ENCODE results near the gene KSR2. TPM values are rescaled to one million over a fixed set of nuclear protein-coding genes. Genes with fewer than 3 reads are reported as not detected.
"Not testable (repeated sequence)": the region's sequence is repeated elsewhere in the genome, so short reads cannot be mapped to it uniquely, and the experiment has no call there.

The KSR2 gene
- 0.78 TPM for total RNA-seq

GRCh38 chr12:117968826-117969659 is at the start of gene KSR2:
Gene KSR2 (minus strand): TSS chr12:117968990. CDS start chr12:117968255, 735 bp downstream.
- peak; percentile 57 for DNase-seq

DNA sequence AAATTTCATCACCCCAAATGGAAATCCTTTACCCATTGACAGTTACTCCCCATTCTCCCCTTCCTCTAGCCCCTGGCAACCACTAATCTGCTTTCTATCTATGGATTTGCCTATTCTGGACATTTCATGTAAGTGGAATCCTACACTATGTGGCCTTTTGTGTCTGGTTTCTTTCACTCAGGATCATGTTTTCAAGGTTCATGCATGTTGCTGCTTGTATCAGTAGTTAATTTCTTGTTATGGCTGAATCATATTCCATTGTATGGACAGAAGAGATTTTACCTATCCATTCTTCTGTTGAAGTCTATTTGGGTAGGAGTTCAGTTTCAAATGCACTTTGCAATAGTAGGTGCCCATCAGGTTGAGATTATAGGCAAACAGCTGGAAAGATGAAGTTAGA is 49.1 kb upstream of the KSR2 start:
- no peak for DNase-seq

DNA sequence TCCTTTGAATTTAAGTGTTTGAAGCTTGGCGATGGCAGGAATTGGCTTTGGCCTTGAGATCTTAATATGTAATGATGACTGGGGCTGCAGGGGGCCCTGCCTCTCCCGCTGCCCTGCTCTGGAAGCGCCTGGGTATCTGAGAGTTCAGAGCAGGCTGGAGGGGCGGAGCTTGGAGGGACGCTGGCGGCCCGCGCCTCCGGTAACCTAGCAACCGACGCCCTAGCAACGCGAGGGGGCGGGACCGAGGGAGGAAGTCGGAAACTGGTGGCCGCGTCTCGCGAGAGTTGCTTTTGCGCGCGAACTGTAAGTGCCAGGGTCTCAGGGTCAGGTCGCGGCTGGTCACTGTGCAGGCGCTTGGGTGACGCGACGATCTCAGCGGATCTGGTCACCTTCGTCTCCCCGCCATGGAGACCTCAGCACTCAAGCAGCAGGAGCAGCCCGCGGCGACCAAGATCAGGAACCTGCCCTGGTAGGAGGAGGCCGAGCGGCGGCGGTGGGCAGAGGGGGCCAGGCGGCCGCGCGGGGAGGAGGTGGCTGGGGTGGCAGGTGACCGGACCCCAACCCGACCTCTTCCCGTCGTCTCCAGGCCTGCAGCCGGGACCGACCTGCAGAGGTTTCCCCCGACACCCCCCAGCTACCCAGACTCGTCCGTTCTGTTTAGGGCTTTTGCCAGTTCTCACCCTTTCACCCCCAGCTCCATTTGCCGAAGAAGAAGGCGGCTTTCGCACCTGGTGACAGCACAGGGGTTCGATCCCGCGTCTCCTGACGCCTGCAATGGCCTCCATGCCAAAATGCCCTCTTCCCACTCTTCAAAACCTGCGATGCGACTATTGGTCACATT is 47.9 kb upstream of the KSR2 start, which contains the start of gene RFC5:
RFC5 (plus strand) TSS at position 280 of the 841 bp plus-strand sequence; CDS start at position 405, 125 bp downstream.
- peak; percentile 93 for DNase-seq

- DNase-seq = no peak
These were observed 47.2 kb upstream of the KSR2 start for GRCh38 chr12:118015944-118016343.

DNA sequence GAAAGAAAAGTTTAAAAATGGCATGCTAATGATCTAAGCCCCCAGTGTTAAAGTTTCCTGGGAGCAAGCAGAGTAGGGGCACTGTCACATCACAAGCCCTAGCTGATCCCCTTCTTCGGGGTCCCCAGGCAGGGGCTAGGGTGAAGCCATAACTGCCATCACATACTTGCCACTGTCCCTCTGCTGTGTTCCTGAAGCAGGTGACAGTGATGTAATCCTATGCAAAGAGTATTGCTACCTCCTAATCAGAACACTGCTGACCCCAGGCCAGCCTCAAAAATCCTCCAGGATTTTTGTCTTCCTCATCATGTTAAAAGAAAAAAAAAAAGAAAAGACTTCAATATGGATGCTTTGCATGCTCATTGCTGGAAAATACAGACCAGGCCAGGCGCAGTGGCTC is 46.5 kb upstream of the KSR2 start:
- DNase-seq = no peak

- no peak for DNase-seq
These were observed 44.5 kb upstream of the KSR2 start for GRCh38 chr12:118013283-118013682.

DNA sequence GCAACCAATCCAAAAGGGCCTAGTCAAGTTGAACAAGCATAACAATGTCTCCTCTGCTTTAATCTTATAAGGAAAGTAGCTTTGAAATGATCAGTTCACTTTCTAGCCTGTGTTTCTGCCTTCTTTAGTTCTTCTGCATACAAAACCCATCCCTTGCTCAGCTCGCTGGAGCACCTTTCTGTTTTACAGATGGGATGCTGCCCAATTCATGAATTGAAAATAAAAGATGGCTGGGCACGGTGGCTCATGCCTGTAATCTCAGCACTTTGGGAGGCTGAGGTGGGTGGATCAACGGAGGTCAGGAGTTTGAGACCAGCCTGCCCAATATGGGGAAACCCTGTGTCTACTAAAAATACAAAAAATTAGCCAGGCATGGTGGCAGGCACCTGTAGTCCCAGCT is 43.2 kb upstream of the KSR2 start:
- no peak for DNase-seq

- DNase-seq = no peak
These were observed 42.6 kb upstream of the KSR2 start for GRCh38 chr12:118011377-118011776.

DNA sequence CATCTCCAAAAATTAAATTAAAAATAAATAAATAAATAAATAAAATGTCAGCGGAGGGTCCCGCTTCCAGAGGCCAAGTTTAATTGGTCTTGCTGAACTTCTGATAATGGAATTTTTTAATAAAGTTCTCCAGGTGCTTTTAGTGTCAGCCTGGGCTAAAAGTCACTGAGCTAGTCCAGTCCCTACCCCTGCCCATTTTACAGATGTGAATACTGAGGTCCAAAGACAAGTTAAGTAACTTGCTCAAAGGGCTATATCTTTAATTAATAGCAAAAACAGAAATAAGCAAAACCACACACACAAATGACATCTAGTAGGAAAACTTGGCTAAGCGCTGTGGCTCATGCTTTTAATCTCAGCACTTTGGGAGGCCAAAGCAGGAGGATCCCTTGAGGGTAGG is 42.1 kb upstream of the KSR2 start:
- no peak for DNase-seq

- DNase-seq = not testable (repeated sequence)
These were observed 31.0 kb upstream of the KSR2 start for GRCh38 chr12:117999806-118000205.

DNA sequence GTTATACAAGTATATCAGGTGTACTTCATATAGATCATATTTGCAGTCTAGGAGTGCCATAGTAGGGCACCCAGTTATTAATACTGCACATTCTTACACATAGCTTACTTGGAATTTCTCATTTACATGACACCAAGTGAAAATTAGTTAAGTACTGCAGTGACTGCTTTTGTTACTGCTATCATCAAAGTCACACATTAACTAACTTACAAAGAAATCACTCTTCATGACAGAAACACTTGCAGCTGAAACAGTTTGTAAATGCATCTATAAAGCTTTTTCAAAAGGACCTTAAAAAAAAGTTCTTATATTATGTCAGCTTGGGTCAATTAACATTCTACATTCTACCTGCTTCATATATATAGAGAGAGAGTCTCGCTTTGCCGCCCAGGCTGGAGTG is 29.9 kb upstream of the KSR2 start:
- no peak for DNase-seq

DNA sequence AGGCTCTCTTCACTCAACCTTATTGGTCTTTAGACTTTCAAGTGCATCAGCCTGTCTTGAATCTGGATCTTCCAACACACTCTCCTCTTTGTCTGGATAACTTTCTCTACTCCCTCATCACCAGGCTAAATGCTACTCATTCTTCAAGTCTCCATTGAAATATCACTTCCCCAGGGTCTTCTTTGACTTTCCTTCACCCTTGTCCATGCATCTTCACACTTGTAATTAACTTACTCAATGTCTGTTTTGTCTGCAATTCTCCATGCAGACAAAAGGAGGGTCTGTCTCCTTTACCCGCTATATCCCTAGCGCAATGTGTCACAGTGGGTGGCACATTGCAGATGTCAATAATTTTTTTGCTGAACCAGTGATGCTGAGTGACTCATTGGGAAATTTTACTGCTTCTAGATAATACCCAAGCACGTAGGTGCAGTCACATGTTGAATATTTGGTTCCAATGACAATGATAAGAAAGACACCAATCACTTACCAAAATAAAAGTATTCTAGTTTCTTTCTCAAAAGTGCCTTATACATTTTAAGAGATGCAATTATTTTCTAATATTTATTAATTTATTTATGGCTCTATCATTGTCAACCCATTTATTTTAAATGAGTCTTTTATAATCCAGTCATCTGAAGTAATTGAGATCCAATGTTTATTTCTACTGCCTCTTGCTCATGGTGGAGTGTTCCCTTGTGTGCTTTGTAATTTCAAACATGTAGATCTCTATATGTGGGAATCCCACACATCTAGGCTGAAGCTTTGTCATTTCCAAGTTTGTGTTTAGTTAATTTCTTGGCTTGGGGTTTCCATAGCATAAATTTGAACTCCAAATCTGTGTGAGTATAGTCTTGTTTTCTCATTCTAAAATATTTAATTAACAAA is 26.0 kb upstream of the KSR2 start:
- DNase-seq = no peak

DNA sequence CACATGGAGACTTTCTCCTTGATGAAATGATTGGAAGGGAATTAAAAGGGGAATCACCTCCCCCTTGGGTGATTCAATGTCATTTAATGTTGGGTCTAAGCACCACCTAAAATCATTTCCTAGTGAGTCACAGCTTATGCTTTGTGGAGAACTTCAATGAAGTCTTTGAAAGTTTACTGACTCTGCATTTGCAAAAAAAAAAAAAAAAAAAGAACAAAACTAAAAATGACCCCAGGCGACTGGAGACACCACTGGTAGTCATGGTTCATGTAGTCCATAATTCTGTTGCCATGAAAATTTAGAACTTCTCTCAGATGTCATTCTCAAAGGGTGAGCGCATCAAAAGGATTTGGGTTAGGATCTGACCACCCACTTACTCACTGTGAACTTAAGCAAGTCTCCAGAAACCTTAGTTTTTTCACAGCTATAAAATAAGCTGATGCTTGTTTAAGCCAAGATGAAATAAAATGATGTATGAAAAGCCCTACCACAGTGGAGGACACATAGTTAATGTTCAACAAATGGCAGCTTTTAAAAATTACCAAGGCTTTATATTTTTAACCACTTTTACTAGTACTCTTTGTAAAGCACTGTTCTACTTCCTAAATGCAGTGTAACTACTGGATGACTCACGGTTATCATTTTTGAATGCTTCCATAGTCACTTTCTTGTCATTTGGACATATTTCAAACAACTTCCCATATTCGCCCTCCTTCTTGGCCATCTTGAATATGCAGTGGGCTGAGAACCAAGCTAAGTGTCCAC is 18.1 kb upstream of the KSR2 start:
- DNase-seq = no peak

GRCh38 chr12:117985182-117985581 is 16.4 kb upstream of the KSR2 start:
- no peak for DNase-seq

DNA sequence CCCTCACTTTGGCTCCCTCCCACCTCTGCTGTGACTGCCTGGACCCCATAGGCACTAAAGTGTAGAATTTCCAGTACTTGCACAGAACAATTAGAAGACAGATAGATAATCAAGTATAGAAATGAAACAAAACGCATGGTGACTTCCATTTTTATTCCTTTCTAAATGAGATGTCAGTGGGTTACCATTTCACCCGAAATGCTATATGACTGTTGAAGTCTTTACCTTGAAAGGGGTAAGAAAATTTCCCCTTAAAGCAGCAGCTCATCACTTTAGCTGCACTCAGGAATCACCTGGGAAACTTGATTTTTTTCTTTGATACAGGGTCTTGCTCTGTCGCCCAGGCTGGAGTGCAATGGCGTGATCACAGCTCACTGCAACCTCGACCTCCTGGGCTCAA is 12.5 kb upstream of the KSR2 start:
- DNase-seq = no peak

GRCh38 chr12:117980616-117981015 is 11.8 kb upstream of the KSR2 start:
- no peak for DNase-seq

GRCh38 chr12:117977373-117977772 is 8.6 kb upstream of the KSR2 start:
- no peak for DNase-seq

DNA sequence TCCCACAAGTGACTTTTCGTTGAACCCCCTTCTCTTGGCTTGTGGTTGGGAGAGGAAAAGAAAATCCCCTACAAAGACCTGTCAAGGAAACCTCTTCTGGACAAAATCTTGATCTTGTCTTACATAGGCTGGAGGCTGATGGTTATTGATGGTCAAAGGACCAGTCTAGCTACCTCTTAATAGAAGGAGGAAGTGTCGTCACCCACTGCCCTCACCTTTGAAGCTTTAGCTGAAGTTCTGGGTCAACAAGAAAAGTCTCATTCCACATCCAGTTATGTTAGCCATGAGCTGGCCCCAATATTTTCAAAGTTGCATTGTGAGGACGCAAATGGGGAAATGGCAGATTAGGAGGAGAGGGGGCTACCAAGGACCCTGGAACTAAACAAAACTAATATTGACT is 6.2 kb upstream of the KSR2 start:
- no peak for DNase-seq

DNA sequence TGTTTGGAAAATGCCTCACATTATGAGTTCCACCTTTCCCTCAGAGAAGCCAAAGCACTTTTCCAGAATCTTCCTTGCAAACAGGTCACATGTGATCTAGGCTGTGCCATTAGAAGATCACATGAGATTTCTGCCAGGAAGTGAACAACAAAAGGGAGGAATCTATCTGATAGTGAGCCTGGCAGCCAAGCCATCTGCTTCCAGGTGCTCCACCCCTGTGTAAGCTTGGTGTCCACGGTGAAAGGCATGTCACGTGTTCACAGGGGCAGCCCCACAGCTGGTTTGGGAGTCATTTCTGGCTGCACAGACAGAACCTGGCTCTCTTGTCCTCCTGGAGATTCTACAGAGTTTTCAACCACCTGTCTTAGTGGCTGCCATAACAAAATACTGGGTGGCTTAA is 3.5 kb upstream of the KSR2 start:
- no peak for DNase-seq

DNA sequence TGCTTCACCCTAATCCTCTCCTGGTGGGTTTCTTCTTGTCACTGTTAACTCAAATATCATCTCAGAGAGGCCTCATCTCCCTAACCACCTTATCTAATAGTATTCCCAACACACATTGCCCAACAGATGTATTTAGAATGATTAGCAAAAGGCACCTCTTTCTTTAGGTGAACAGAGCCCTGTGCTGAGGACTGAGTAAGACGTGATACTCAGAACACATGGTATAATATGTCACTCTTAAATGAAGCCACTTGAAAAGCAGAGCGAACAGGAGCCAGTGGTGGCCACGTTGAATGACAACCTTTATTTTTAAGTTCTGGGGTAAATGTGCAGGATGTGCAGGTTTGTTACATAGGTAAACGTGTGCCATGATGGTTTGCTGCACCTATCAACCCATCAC is 1.5 kb upstream of the KSR2 start:
- DNase-seq = no peak

- DNase-seq = no peak
These were observed 520 bp downstream of the KSR2 start for GRCh38 chr12:117968151-117968789.
